HFFc6 (cell line): ENCODE results near the gene ZNF451. TPM values are rescaled to one million over a fixed set of nuclear protein-coding genes. Genes with fewer than 3 reads are reported as not detected.

Source experiments
- DNase-seq: peaks from one replicate; pipeline ENCODE4 v3.0.0-alpha.2; 2018
- H3K27ac Mint-ChIP-seq: 2 replicates; pipeline ENCODE4 v1.8.0; 2020; ENCODE audit warnings: mild to moderate bottlenecking, mixed read lengths
- H3K27me3 Mint-ChIP-seq: 2 replicates; pipeline ENCODE4 v1.8.0; 2021; ENCODE audit warnings: mild to moderate bottlenecking, moderate library complexity, mixed read lengths; ENCODE audit not compliant: insufficient read depth
- H3K36me3 Mint-ChIP-seq: 2 replicates; pipeline ENCODE4 v1.8.0; 2021; ENCODE audit warnings: low read depth, mixed read lengths
- H3K4me1 Mint-ChIP-seq: 2 replicates; pipeline ENCODE4 v1.8.0; 2020; ENCODE audit warnings: low read depth, mixed read lengths
- H3K4me3 Mint-ChIP-seq: 2 replicates; pipeline ENCODE4 v1.8.0; 2020; ENCODE audit warnings: mild to moderate bottlenecking, moderate library complexity, mixed read lengths
- H3K9me3 Mint-ChIP-seq: 2 replicates; pipeline ENCODE4 v1.8.0; 2020; ENCODE audit warnings: mild to moderate bottlenecking, mixed read lengths
- CTCF ChIP-seq: fragments of 200-600 bp; sonication (generic); IDR thresholded peaks from 2 replicates; pipeline ENCODE4 v1.5.0; 2021; ENCODE audit warnings: antibody characterized with exemption, mild to moderate bottlenecking
- total RNA-seq, 6 experiments: library from RNA; stranded (reverse); fragmentation: NEBNext Ultra II Directional; extraction: Animal tissue kit (Norgen Biotek cat#: 25700); gene quantifications; 2 replicates in 1 of 6; 3 replicates in 5 of 6; pipeline ENCODE4 v1.2.3, GENCODE V29; 2021

Gene ZNF451
- total RNA-seq, 6 experiments from 2014 or later: 47.0 to 54.2 (median 47.7) TPM

DNA sequence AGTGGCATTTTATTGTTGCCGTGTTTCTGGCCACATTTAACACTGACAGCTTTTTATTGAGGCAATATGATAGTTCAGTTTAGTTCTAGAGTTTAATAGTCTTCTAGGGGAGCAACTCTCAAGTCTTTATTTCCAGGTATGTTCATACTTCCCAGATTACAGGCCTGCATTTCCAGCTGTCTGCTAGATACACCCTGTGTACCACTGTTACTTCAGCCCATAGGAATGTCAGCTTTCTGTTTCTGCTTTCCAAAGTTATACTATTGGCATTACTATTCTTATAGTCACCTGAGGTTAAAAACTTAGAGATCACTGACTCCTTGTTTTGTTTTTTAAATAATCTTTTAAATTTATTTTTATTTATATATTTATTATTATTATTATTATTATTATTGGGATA lies 7.6 kb downstream of the ZNF451 start:
- Mint-ChIP-seq H3K36me3 (peaks cover 50% of the 10 kb centered on the region), H3K9me3 (no peaks in the 10 kb centered on the region), H3K4me3 (no peak overlapping the region), H3K27me3 (no peaks in the 10 kb centered on the region; the same call in 1 of the 2 replicates), H3K4me1 (peaks cover 31% of the 10 kb centered on the region), H3K27ac (peak overlapping the region; percentile 52)
- DNase-seq: peak; percentile 26
- TF ChIP-seq CTCF: no peak

DNA sequence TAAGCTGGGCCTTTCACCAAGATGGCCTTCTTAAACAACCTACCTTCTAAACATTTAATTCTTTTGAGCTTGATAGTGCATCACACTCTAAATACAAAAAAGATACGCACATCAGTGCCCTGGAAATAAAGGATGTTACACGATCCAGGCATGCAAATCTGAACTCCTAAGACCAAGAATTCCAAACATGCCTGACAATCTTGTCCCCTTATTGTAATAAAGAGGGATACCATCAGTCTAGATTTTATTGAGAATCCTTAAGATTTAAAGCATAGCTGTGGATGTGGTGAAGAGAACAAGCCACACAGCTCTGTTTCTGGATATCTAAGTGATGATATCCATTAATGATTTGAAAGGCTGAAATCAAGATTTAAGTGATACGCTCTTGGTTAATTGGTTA lies 13.0 kb downstream of the ZNF451 start:
- no peaks in the 10 kb centered on the region; the same call in 1 of the 2 replicates for H3K27me3 Mint-ChIP-seq
- no peak for DNase-seq
- H3K36me3 Mint-ChIP-seq: peaks cover 66% of the 10 kb centered on the region
- peaks cover 19% of the 10 kb centered on the region; the same call in 1 of the 2 replicates for H3K4me1 Mint-ChIP-seq
- TF ChIP-seq CTCF: no peak
- no peak overlapping the region for H3K27ac Mint-ChIP-seq
- H3K4me3 Mint-ChIP-seq: no peak overlapping the region
- no peaks in the 10 kb centered on the region for H3K9me3 Mint-ChIP-seq

DNA sequence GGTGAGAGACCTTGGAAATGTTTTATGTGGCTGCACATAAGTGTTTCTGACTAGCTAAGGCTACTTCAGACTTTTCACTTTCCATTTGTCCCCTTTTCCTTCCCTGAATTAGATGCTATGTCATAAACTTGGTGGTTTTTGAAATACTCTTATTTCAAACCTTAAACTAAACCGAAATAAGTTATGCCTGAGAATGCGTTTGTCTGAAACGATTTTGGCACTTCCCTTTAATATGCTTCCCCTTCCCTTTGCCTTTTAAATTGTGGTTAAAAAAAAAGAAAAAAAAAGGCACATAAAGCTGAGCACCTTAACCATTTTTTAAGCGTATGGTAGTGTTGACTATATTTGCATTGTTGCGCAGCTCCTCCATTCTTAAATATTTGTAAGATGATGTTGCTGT lies 14.3 kb downstream of the ZNF451 start:
- Mint-ChIP-seq H3K4me3 (no peak overlapping the region), H3K36me3 (peaks cover 54% of the 10 kb centered on the region), H3K4me1 (peaks cover 19% of the 10 kb centered on the region; the same call in 1 of the 2 replicates), H3K27me3 (no peaks in the 10 kb centered on the region; the same call in 1 of the 2 replicates), H3K9me3 (no peaks in the 10 kb centered on the region), H3K27ac (no peak overlapping the region)
- no peak for DNase-seq
- no peak for TF ChIP-seq CTCF

GRCh38 chr6:57106990-57107389 lies 17.0 kb downstream of the ZNF451 start:
- H3K27ac Mint-ChIP-seq: no peak overlapping the region
- no peak for DNase-seq
- TF ChIP-seq CTCF: no peak
- H3K4me3 Mint-ChIP-seq: no peak overlapping the region
- H3K36me3 Mint-ChIP-seq: peaks cover 32% of the 10 kb centered on the region
- peaks cover 19% of the 10 kb centered on the region; the same call in 1 of the 2 replicates for H3K4me1 Mint-ChIP-seq
- no peaks in the 10 kb centered on the region for H3K27me3 Mint-ChIP-seq
- H3K9me3 Mint-ChIP-seq: no peaks in the 10 kb centered on the region

GRCh38 chr6:57108691-57109090 lies 18.7 kb downstream of the ZNF451 start:
- Mint-ChIP-seq H3K27ac (no peak overlapping the region), H3K9me3 (no peaks in the 10 kb centered on the region), H3K4me1 (peaks cover 7% of the 10 kb centered on the region; the same call in 1 of the 2 replicates), H3K36me3 (peaks cover 18% of the 10 kb centered on the region), H3K4me3 (no peak overlapping the region), H3K27me3 (no peaks in the 10 kb centered on the region)
- DNase-seq: no peak
- TF ChIP-seq CTCF: no peak

- H3K27ac Mint-ChIP-seq: no peak overlapping the region; the same call in 1 of the 2 replicates
- peaks cover 8% of the 10 kb centered on the region; the same call in 1 of the 2 replicates for H3K36me3 Mint-ChIP-seq
- DNase-seq: no peak
- no peak overlapping the region for H3K4me3 Mint-ChIP-seq
- no peaks in the 10 kb centered on the region for H3K9me3 Mint-ChIP-seq
- no peak for TF ChIP-seq CTCF
- no peaks in the 10 kb centered on the region for H3K27me3 Mint-ChIP-seq
- 0 out of 2 replicates have a peak, but pooled peaks cover under 1% of the 10 kb centered on the region for H3K4me1 Mint-ChIP-seq
Measured at GRCh38 chr6:57109880-57110279, 19.9 kb downstream of the ZNF451 start.
